GM12875 (cell line): ENCODE results near the gene ORC4.

Experiments used
- H3K4me3 ChIP-seq: one replicate; pipeline ENCODE4 v1.5.1; 2011; ENCODE audit warnings: low read depth, low read length, control low read depth
- CTCF ChIP-seq: IDR thresholded peaks from 2 replicates; pipeline ENCODE4 v1.5.1; 2011; ENCODE audit warnings: low read depth, mild to moderate bottlenecking, control low read depth, inconsistent platforms, low read length, moderate library complexity, borderline replicate concordance; ENCODE audit not compliant: insufficient read depth

The ORC4 gene

GRCh38 chr2:148020111-148021058, at the start of gene ORC4:
TSS of gene ORC4 (minus strand) at chr2:148020737. CDS start at chr2:147975958, 44,779 bp downstream.
- TF ChIP-seq CTCF: peak; percentile 36; the same call in 1 of the 2 replicates
- peak within 1 kb of the TSS; percentile 60 for H3K4me3 ChIP-seq

- TF ChIP-seq CTCF: no peak
- no peak overlapping the region for H3K4me3 ChIP-seq
Measured at GRCh38 chr2:148067801-148068200, 47.3 kb upstream of the ORC4 start.

GRCh38 chr2:148065936-148066335, 45.4 kb upstream of the ORC4 start:
- no peak overlapping the region for H3K4me3 ChIP-seq
- TF ChIP-seq CTCF: no peak

GRCh38 chr2:148063633-148064032, 43.1 kb upstream of the ORC4 start:
- no peak for TF ChIP-seq CTCF
- no peak overlapping the region for H3K4me3 ChIP-seq

- H3K4me3 ChIP-seq: no peak overlapping the region
- no peak for TF ChIP-seq CTCF
Measured at GRCh38 chr2:148058641-148059040, 38.1 kb upstream of the ORC4 start.

- TF ChIP-seq CTCF: no peak
- no peak overlapping the region for H3K4me3 ChIP-seq
Measured at GRCh38 chr2:148052687-148053086, 32.1 kb upstream of the ORC4 start.

GRCh38 chr2:148049284-148049683, 28.7 kb upstream of the ORC4 start:
- no peak overlapping the region for H3K4me3 ChIP-seq
- no peak for TF ChIP-seq CTCF
